Stomach (tissue), 4 donors: ENCODE results near the gene OR13J1.

Experiments used
- CTCF ChIP-seq, 7 experiments: fragments of 450-650 bp in 4 of 7; fragments of 200-600 bp in 3 of 7; sonication (generic) in 3 of 7; IDR thresholded peaks; one replicate each; pipeline ENCODE4 v1.5.1; 2016 to 2019; ENCODE audit warnings: antibody characterized with exemption in 7 of 7, control low read depth in 2 of 7, mild to moderate bottlenecking in 1 of 7
- POLR2A ChIP-seq, 4 donors: fragments of 450-650 bp; IDR thresholded peaks; one replicate each; pipeline ENCODE4 v1.6.1; 2016; ENCODE audit warnings: antibody characterized with exemption in 4 of 4, control low read depth in 2 of 4, mild to moderate bottlenecking in 1 of 4, moderate library complexity in 1 of 4

GRCh38 chr9:35859990-35860339 lies 10.2 kb downstream of the OR13J1 start:
- TF ChIP-seq CTCF (IDR thresholded peaks at IDR 0.05) (no peak), POLR2A (IDR thresholded peaks at IDR 0.05) (no peak)
